K562 (cell line): Measurements from ENCODE around the gene TMEM205. TPM values are rescaled to one million over a fixed set of nuclear protein-coding genes. Genes with fewer than 3 reads are reported as not detected.
A peak's percentile ranks its signal among the peaks of the same experiment; 100 is the strongest.

Source experiments
- ARID2 ChIP-seq: fragments of 450-650 bp; IDR thresholded peaks from 2 replicates; pipeline ENCODE4 v1.6.1; 2017; ENCODE audit warnings: antibody characterized with exemption, mild to moderate bottlenecking
- HSF4 ChIP-seq: fragments of 250-450 bp; sonication (Bioruptor Pico); IDR thresholded peaks from 2 replicates; pipeline ENCODE4 v2.1.2; 2022; ENCODE audit warnings: mild to moderate bottlenecking, moderate library complexity, borderline replicate concordance
- NUFIP1 ChIP-seq: fragments of 450-650 bp; IDR thresholded peaks from 2 replicates; pipeline ENCODE4 v1.6.1; 2018; ENCODE audit not compliant: partially characterized antibody
- POLR2G ChIP-seq: fragments of 200-400 bp; formaldehyde crosslinking; IDR thresholded peaks from 2 replicates; pipeline ENCODE4 v1.6.1; 2017; ENCODE audit warnings: low read depth, mild to moderate bottlenecking, antibody characterized with exemption, low read length, moderate library complexity
- RBFOX2 ChIP-seq: fragments of 200-400 bp; formaldehyde crosslinking; IDR thresholded peaks from 2 replicates; pipeline ENCODE4 v1.6.1; 2017; ENCODE audit warnings: low read depth, mild to moderate bottlenecking, low read length, moderate library complexity
- SIN3A ChIP-seq, 2 experiments: fragments of 150-350 bp in 1 of 2; IDR thresholded peaks; 2 replicates each; pipeline ENCODE4 v1.6.1; 2011 to 2016; ENCODE audit warnings: borderline replicate concordance in 2 of 2, low read depth in 2 of 2, low read length in 2 of 2, mild to moderate bottlenecking in 2 of 2, moderate library complexity in 2 of 2; ENCODE audit not compliant: control insufficient read depth in 1 of 2
- SMC3 ChIP-seq: conservative IDR thresholded peaks from 2 replicates; pipeline ENCODE4 v1.6.1; 2011; ENCODE audit warnings: low read depth, low read length, improper control_type of control experiment; ENCODE audit not compliant: insufficient read depth
- ZNF23 ChIP-seq: fragments of 250-450 bp; sonication (Bioruptor Pico); IDR thresholded peaks from 2 replicates; pipeline ENCODE4 v1.4.0; 2020; ENCODE audit warnings: mild to moderate bottlenecking
- ZNF384 ChIP-seq: IDR thresholded peaks from 2 replicates; pipeline ENCODE4 v1.6.1; 2012; ENCODE audit warnings: low read depth, low read length, improper control_type of control experiment
- ZNF75A ChIP-seq: fragments of 450-650 bp; formaldehyde crosslinking; IDR thresholded peaks from 2 replicates; pipeline ENCODE4 v1.4.0; 2020; ENCODE audit warnings: mild to moderate bottlenecking
- polyA plus RNA-seq, 8 experiments: library from polyadenylated mRNA; depleted of rRNA in 4 of 8; stranded (reverse) in 5 of 8; unstranded in 3 of 8; fragments of >200 nt; fragmentation: Nextera tagmentation in 2 of 8; fragmentation: Illumina TruSeq in 1 of 8; extraction: Ambion mirVana in 2 of 8; extraction: Trizol in 1 of 8; gene quantifications; 2 replicates each; pipeline versions ENCODE4 v1.2.1 to v1.2.3, GENCODE V29; 2011 to 2014; ENCODE audit warnings: inconsistent platforms in 1 of 8, missing spikeins in 1 of 8
- total RNA-seq, 7 experiments: library from RNA; depleted of rRNA in 6 of 7; stranded (reverse); fragments of >200 nt in 6 of 7; fragmentation: Illumina TruSeq in 2 of 7; extraction: Trizol in 2 of 7; gene quantifications; 2 replicates each; pipeline versions ENCODE4 v1.2.1 to v1.2.3, GENCODE V29; 2011 to 2021; ENCODE audit warnings: low replicate concordance in 1 of 7
- TF ChIP-seq, protein P1 (sequence below): fragments of 200-600 bp; sonication (generic); IDR thresholded peaks from one replicate; pipeline ENCODE4 v1.6.1; 2012; ENCODE audit warnings: mild to moderate bottlenecking, low read depth, low read length, inconsistent platforms
- TF ChIP-seq, protein P2 (sequence below): fragments of 250-450 bp; sonication (Bioruptor Pico); IDR thresholded peaks from 2 replicates; pipeline ENCODE4 v1.4.0; 2020

Gene TMEM205
- total and polyA plus RNA-seq, 9 of the 15 experiments (the other 6 are each of a cell fraction or from before 2014, with no cell fraction given): 21.3 to 81.5 (median 44.1) TPM

DNA sequence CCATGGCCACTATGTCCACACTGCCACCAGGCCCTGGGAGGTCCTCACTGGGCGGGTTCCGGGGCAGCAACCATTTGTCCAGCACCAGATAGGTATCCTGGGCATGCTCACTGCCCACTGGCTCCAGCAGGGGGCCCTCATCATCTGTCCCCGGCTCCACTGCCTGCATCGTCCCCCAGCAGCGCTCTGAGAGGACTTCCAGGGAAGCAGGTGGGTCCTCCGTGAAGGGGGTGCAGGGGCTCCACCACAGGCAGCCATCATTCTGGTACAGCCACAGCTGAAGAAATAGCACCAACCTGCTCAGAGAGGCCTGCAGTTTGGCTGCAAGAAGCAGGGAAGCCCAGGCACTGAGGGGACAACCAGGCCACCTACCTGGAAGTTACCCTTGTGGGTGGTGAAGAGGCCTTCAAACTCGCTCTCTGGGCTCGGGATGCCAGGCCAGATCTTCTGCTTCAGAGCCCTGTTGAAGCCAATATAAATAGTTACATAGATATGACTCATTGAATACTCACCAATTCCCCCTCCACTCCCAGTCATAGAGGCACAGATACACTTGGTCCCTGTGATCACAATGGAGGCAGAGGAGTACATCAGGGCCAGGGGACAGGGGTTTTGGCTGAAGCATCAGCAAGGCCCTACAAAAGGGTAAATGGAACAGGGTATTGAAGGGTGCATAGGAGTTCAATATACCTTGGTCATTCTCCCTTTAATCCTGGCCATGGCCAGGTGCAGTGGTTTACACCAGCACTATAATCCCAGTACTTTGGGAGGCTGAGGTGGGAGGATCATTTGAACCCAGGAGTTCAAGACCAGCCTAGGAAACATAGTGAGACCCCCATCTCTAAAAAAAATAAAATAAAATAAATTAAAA is 32.5 kb upstream of the TMEM205 start (continued):
- TF ChIP-seq, protein P1, sequence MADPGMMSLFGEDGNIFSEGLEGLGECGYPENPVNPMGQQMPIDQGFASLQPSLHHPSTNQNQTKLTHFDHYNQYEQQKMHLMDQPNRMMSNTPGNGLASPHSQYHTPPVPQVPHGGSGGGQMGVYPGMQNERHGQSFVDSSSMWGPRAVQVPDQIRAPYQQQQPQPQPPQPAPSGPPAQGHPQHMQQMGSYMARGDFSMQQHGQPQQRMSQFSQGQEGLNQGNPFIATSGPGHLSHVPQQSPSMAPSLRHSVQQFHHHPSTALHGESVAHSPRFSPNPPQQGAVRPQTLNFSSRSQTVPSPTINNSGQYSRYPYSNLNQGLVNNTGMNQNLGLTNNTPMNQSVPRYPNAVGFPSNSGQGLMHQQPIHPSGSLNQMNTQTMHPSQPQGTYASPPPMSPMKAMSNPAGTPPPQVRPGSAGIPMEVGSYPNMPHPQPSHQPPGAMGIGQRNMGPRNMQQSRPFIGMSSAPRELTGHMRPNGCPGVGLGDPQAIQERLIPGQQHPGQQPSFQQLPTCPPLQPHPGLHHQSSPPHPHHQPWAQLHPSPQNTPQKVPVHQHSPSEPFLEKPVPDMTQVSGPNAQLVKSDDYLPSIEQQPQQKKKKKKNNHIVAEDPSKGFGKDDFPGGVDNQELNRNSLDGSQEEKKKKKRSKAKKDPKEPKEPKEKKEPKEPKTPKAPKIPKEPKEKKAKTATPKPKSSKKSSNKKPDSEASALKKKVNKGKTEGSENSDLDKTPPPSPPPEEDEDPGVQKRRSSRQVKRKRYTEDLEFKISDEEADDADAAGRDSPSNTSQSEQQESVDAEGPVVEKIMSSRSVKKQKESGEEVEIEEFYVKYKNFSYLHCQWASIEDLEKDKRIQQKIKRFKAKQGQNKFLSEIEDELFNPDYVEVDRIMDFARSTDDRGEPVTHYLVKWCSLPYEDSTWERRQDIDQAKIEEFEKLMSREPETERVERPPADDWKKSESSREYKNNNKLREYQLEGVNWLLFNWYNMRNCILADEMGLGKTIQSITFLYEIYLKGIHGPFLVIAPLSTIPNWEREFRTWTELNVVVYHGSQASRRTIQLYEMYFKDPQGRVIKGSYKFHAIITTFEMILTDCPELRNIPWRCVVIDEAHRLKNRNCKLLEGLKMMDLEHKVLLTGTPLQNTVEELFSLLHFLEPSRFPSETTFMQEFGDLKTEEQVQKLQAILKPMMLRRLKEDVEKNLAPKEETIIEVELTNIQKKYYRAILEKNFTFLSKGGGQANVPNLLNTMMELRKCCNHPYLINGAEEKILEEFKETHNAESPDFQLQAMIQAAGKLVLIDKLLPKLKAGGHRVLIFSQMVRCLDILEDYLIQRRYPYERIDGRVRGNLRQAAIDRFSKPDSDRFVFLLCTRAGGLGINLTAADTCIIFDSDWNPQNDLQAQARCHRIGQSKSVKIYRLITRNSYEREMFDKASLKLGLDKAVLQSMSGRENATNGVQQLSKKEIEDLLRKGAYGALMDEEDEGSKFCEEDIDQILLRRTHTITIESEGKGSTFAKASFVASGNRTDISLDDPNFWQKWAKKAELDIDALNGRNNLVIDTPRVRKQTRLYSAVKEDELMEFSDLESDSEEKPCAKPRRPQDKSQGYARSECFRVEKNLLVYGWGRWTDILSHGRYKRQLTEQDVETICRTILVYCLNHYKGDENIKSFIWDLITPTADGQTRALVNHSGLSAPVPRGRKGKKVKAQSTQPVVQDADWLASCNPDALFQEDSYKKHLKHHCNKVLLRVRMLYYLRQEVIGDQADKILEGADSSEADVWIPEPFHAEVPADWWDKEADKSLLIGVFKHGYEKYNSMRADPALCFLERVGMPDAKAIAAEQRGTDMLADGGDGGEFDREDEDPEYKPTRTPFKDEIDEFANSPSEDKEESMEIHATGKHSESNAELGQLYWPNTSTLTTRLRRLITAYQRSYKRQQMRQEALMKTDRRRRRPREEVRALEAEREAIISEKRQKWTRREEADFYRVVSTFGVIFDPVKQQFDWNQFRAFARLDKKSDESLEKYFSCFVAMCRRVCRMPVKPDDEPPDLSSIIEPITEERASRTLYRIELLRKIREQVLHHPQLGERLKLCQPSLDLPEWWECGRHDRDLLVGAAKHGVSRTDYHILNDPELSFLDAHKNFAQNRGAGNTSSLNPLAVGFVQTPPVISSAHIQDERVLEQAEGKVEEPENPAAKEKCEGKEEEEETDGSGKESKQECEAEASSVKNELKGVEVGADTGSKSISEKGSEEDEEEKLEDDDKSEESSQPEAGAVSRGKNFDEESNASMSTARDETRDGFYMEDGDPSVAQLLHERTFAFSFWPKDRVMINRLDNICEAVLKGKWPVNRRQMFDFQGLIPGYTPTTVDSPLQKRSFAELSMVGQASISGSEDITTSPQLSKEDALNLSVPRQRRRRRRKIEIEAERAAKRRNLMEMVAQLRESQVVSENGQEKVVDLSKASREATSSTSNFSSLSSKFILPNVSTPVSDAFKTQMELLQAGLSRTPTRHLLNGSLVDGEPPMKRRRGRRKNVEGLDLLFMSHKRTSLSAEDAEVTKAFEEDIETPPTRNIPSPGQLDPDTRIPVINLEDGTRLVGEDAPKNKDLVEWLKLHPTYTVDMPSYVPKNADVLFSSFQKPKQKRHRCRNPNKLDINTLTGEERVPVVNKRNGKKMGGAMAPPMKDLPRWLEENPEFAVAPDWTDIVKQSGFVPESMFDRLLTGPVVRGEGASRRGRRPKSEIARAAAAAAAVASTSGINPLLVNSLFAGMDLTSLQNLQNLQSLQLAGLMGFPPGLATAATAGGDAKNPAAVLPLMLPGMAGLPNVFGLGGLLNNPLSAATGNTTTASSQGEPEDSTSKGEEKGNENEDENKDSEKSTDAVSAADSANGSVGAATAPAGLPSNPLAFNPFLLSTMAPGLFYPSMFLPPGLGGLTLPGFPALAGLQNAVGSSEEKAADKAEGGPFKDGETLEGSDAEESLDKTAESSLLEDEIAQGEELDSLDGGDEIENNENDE: peak; percentile 15
- TF ChIP-seq ARID2 (no peak), RBFOX2 (peak; percentile 45; the same call in 1 of the 2 replicates), ZNF384 (0 out of 2 replicates have a peak, but pooled peaks have one; percentile 21), ZNF75A (CRISPR knock-in tag) (no peak), POLR2G (peak; percentile 56), SIN3A (IDR thresholded peaks at IDR 0.05; ENCODE audit: borderline replicate concordance in 2 of 2, control insufficient read depth in 1 of 2, low read depth in 2 of 2, low read length in 2 of 2) (no peak), SMC3 (peak; percentile 70), ZNF23 (CRISPR knock-in tag) (no peak), NUFIP1 (no peak), HSF4 (CRISPR knock-in tag) (no peak)
- TF ChIP-seq, protein P2, sequence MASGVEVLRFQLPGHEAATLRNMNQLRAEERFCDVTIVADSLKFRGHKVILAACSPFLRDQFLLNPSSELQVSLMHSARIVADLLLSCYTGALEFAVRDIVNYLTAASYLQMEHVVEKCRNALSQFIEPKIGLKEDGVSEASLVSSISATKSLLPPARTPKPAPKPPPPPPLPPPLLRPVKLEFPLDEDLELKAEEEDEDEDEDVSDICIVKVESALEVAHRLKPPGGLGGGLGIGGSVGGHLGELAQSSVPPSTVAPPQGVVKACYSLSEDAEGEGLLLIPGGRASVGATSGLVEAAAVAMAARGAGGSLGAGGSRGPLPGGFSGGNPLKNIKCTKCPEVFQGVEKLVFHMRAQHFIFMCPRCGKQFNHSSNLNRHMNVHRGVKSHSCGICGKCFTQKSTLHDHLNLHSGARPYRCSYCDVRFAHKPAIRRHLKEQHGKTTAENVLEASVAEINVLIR (CRISPR knock-in tag): no peak
